Measurements from ENCODE around the gene ASIC3.
A peak's percentile ranks its signal among the peaks of the same experiment; 100 is the strongest.

Gene ASIC3

DNA sequence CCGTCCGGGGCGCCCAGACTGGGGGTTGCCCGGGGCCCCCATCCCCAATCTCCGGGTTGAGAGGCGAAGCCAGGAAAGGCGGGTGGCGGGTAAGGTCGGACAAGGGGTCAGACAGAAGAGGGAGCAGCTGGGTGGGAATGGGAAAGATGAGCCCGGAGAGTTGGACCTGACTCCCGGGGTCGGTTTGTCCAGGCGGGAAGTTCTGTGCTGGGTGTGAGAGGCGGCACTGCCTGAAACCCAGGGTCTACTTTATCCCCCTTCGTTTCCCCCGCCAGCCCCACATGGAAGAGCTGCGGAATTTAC is 11.7 kb downstream of the ASIC3 start:
- H3K4me3 ChIP-seq (ENCODE audit: low read length), result peak overlapping the region; percentile 87
- peaks cover 12% of the 10 kb centered on the region for H3K36me3 ChIP-seq (ENCODE audit: insufficient read depth, low read length)
- no peaks in the 10 kb centered on the region for H3K9me3 ChIP-seq (replicated peaks; ENCODE audit: low read length)
- H3K4me1 ChIP-seq (ENCODE audit: control insufficient read depth, insufficient read depth, low read length), result peaks cover 49% of the 10 kb centered on the region
- H3K4me2 ChIP-seq (ENCODE audit: low read length), result peak overlapping the region; percentile 94
- peak overlapping the region; percentile 82 for H3K9ac ChIP-seq (ENCODE audit: low read depth, low read length)
- no peaks in the 10 kb centered on the region for H3K27me3 ChIP-seq (ENCODE audit: control insufficient read depth, insufficient read depth, low read length)

DNA sequence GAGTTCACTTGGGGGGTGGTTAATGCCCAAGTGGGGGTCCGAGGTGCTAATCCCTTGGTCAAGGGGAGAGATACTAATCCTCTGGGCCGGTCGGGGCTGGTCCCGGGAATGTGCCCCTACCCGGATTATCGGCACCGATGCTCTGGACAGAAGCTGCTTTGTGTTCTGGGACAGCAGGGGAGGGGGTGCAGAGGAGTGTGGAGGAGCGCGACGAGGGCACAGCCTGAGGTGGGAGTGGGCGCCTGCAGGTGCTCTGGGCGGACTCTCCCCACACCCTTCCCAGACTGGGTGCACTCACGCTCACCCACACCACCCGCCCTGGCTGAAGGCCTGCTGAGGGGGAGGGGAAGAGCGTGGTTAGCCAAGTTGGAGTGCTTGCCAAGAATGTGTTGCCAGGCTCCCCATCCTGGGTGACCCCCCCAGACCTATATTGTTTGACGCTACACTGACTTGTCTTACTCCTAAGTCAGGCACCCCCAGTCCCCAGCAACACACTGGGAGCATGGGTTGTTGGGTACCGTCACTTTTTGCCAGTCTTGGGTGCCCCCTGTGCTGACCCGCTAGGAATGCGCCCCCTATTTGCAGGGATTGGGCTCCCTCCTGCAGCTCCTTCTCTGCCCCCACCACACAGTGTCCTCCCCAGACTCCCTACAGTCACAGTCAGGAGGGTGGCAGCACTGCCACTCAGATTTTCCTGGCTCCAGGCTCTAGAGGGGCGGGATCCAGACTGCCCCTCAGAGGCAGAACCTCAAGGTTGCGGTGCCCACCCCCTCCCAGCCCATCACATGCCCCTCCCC is 12.3 kb downstream of the ASIC3 start:
- no peaks in the 10 kb centered on the region for H3K27me3 ChIP-seq (ENCODE audit: control insufficient read depth, insufficient read depth, low read length)
- no peaks in the 10 kb centered on the region for H3K9me3 ChIP-seq (replicated peaks; ENCODE audit: low read length)
- H3K4me3 ChIP-seq (ENCODE audit: low read length), result peak overlapping the region; percentile 87
- H3K36me3 ChIP-seq (ENCODE audit: insufficient read depth, low read length), result peaks cover 17% of the 10 kb centered on the region
- peaks cover 49% of the 10 kb centered on the region for H3K4me1 ChIP-seq (ENCODE audit: control insufficient read depth, insufficient read depth, low read length)
- peak overlapping the region; percentile 94 for H3K4me2 ChIP-seq (ENCODE audit: low read length)
- H3K9ac ChIP-seq (ENCODE audit: low read depth, low read length), result peak overlapping the region; percentile 82

DNA sequence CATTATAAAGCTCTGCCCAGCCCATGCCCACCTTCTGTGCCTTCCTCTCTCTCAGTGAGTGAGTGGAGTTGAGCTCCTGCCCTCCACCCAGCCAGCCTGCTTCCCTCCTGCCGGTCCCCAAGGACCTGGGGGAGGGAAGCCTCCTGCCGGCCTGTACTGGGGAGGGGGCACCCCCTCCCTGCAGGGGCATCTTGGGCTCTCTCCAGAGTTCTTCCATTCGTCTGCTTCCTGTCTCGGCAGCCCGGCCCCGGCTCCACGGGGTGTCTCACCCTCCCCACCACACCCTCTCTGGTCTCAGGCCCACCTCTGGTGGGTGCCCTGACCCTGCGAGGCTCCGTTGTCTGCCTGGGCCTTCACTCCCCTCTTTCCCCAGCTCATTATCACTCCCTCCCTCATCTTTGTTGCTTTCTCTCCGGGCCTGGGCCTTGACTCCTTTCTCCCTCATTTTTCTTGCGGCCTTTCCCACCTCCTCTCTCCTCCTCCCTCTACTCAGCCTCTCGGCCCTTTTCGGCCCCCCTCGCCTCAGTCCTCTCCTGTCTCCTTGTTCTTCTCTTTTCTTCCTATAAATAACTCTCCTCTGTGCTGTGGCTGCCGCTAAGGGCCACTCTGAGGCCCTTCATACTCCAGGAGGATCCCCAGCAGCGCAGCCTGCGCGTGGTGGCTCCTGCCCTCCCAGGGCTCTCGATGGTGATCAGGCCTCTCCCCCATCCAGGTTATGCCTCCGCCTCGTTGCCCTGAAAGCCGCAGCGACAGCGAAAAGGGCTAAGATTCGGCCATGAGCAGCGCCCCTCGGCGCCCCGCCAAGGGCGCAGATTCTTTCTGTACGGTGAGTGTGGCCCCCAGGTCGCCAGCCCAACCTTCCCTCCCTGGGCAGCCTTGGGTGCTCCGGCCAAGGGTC is 13.1 kb downstream of the ASIC3 start:
- H3K9ac ChIP-seq (ENCODE audit: low read depth, low read length), result peak overlapping the region; percentile 82
- H3K4me1 ChIP-seq (ENCODE audit: control insufficient read depth, insufficient read depth, low read length), result peaks cover 49% of the 10 kb centered on the region
- peaks cover 24% of the 10 kb centered on the region for H3K36me3 ChIP-seq (ENCODE audit: insufficient read depth, low read length)

DNA sequence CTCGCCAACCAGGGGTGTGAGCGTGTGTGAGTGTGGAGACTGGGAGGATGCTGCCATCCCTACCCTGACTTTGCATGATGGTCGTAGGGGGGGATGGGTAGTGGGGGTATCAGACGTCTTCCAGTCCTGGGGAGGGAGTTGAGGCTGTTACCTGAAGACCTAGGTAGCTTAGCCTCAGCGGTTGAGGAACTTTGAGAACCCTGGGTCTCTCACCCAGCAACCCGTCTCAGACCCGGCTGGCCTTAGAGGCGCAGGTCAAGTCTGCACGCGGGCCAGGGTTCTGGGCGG is 13.7 kb downstream of the ASIC3 start:
- peak overlapping the region; percentile 87 for H3K4me3 ChIP-seq (ENCODE audit: low read length)
- no peak overlapping the region for H3K9ac ChIP-seq (ENCODE audit: low read depth, low read length)
- H3K9me3 ChIP-seq (replicated peaks; ENCODE audit: low read length), result no peaks in the 10 kb centered on the region
- H3K4me2 ChIP-seq (ENCODE audit: low read length), result peak overlapping the region; percentile 94
- peaks cover 44% of the 10 kb centered on the region for H3K4me1 ChIP-seq (ENCODE audit: control insufficient read depth, insufficient read depth, low read length)
- H3K27me3 ChIP-seq (ENCODE audit: control insufficient read depth, insufficient read depth, low read length), result no peaks in the 10 kb centered on the region
- H3K36me3 ChIP-seq (ENCODE audit: insufficient read depth, low read length), result peaks cover 30% of the 10 kb centered on the region

More for the DNA sequence above, 13.1 kb downstream of the ASIC3 start:
- H3K4me3 ChIP-seq (ENCODE audit: low read length), result peak overlapping the region; percentile 87
- H3K4me2 ChIP-seq (ENCODE audit: low read length), result peak overlapping the region; percentile 94
- no peaks in the 10 kb centered on the region for H3K9me3 ChIP-seq (replicated peaks; ENCODE audit: low read length)
- no peaks in the 10 kb centered on the region for H3K27me3 ChIP-seq (ENCODE audit: control insufficient read depth, insufficient read depth, low read length)

DNA sequence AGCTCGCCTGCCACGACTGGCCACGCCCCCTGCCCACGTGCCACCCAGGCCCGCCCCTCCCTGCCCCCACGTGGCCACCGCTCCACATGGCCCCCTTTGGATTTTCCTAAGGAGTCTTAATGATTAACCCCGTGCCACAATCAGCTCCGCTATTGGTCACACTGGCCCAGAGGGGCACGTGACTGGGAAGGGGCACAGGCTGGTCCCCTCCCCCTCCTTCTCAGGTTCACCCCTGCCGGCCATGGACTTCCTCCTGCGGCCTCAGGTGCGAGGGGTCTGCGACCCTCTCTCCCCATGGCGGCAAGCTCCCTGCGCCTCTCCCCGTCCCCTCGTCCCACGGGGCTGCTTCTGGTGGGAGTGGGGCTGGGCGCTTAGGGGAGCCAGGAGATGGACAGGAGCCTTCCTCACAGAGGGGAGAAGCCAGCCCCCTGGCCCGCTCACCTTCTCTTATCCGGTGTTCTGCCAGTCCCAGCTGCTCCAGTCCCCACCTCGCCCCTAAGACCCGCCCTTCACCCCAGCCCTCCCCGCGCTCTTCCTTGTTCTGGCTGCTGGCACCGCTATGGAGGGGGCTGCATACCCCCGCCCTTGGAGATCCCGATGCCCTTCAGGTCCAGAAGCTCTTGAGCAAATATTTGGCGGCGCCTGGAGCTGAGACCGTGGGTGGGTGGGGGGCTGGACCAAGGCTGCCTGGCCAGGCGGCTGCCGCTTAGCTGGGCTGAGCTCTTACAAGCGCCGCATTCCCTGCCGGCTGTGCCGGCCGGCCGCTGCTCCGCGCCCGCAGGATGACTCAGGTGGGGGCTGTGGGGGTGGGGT is 14.3 kb downstream of the ASIC3 start:
- Histone ChIP-seq H3K4me2 (ENCODE audit: low read length) (peak overlapping the region; percentile 94), H3K9ac (ENCODE audit: low read depth, low read length) (peak overlapping the region; percentile 34), H3K4me1 (ENCODE audit: control insufficient read depth, insufficient read depth, low read length) (peaks cover 46% of the 10 kb centered on the region), H3K36me3 (ENCODE audit: insufficient read depth, low read length) (peaks cover 35% of the 10 kb centered on the region), H3K4me3 (ENCODE audit: low read length) (peak overlapping the region; percentile 87), H3K27me3 (ENCODE audit: control insufficient read depth, insufficient read depth, low read length) (no peaks in the 10 kb centered on the region), H3K9me3 (replicated peaks; ENCODE audit: low read length) (no peaks in the 10 kb centered on the region)

DNA sequence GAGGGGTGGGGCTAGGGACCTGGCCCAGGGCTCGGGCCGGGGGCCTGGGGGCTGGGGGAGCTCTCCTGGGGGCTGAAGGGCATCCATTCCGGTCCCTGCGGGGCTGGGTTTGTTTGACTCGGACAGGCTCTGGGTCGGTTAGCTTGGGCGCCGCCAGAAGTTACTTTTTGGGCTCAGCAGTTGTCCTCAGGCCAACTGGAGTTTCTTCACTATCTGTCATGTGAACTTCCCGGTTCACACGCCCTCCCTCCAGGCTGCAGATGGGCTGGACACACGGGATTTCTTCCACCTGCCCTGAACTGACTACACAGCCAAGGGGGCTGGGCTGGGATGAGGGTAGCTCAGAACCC is 14.9 kb downstream of the ASIC3 start:
- H3K4me1 ChIP-seq (ENCODE audit: control insufficient read depth, insufficient read depth, low read length), result peaks cover 50% of the 10 kb centered on the region
- no peak overlapping the region for H3K9ac ChIP-seq (ENCODE audit: low read depth, low read length)
- H3K36me3 ChIP-seq (ENCODE audit: insufficient read depth, low read length), result peaks cover 41% of the 10 kb centered on the region
- H3K27me3 ChIP-seq (ENCODE audit: control insufficient read depth, insufficient read depth, low read length), result no peaks in the 10 kb centered on the region
- H3K4me3 ChIP-seq (ENCODE audit: low read length), result no peak overlapping the region
- H3K4me2 ChIP-seq (ENCODE audit: low read length), result peak overlapping the region; percentile 50
- no peaks in the 10 kb centered on the region for H3K9me3 ChIP-seq (replicated peaks; ENCODE audit: low read length)

DNA sequence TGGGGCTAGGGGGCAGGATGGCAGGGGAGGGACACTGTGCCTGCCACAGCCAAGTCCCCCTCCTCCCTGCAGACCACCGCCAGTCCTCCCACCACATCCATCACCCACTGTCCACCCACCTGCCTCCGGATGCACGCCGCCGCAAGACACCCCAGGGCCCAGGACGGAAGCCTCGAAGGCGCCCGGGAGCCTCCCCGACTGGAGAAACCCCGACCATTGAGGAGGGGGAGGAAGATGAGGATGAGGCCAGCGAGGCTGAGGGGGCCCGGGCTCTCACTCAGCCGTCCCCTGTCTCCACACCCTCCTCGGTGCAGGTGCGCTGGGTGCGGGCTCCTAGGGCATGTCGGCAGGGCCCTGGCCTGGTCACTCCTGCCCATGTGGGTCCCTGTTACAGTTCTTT is 16.1 kb downstream of the ASIC3 start:
- H3K4me2 ChIP-seq (ENCODE audit: low read length), result no peak overlapping the region
- no peak overlapping the region for H3K4me3 ChIP-seq (ENCODE audit: low read length)
- no peak overlapping the region for H3K9ac ChIP-seq (ENCODE audit: low read depth, low read length)
- no peaks in the 10 kb centered on the region for H3K27me3 ChIP-seq (ENCODE audit: control insufficient read depth, insufficient read depth, low read length)
- H3K36me3 ChIP-seq (ENCODE audit: insufficient read depth, low read length), result peaks cover 51% of the 10 kb centered on the region
- H3K9me3 ChIP-seq (replicated peaks; ENCODE audit: low read length), result no peaks in the 10 kb centered on the region
- H3K4me1 ChIP-seq (ENCODE audit: control insufficient read depth, insufficient read depth, low read length), result peaks cover 39% of the 10 kb centered on the region

DNA sequence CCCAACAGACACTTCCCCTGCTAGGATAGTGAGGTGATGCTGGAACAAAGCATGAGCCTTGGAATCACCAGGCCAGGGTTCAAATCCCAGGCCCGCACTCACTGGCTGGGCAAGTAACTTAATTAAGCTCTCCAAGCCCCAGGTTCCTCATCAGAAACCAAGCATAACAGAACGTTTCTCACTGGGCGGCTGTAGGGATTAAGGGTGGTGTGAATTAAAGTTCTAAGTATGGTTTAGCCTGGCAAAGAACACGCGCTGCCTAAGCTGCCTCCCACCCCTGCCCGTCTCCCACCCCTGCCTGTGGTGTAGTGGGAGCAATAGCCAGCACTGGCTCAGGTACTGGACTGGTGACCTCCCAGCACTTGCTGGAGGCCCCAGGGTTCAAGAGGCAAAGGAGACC is 16.7 kb downstream of the ASIC3 start:
- H3K4me2 ChIP-seq (ENCODE audit: low read length), result no peak overlapping the region
- H3K36me3 ChIP-seq (ENCODE audit: insufficient read depth, low read length), result peaks cover 56% of the 10 kb centered on the region
- H3K4me3 ChIP-seq (ENCODE audit: low read length), result no peak overlapping the region
- H3K9ac ChIP-seq (ENCODE audit: low read depth, low read length), result no peak overlapping the region
- H3K27me3 ChIP-seq (ENCODE audit: control insufficient read depth, insufficient read depth, low read length), result no peaks in the 10 kb centered on the region
- peaks cover 39% of the 10 kb centered on the region for H3K4me1 ChIP-seq (ENCODE audit: control insufficient read depth, insufficient read depth, low read length)
- H3K9me3 ChIP-seq (replicated peaks; ENCODE audit: low read length), result no peaks in the 10 kb centered on the region

DNA sequence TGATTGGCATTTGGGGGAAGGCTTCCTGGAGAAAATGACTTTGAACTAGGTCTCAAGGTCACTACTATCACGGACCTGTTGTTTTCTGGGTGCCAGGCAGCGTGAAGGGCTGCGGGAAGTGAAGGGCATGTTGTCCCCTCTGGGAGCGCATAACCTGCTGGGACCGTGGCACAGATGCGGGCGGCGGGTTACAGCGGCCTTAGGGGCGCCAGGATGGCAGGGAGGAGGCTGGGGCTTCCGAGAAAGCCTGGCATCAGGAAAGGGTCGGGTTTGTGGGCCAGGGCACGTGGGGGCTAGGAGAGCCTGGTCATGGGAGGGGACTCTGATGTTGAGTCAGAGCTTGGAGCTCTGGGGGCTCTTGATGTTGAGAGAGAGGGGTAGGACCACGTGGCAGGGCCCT is 17.2 kb downstream of the ASIC3 start:
- Histone ChIP-seq H3K4me3 (ENCODE audit: low read length) (no peak overlapping the region), H3K4me2 (ENCODE audit: low read length) (no peak overlapping the region), H3K4me1 (ENCODE audit: control insufficient read depth, insufficient read depth, low read length) (peaks cover 39% of the 10 kb centered on the region), H3K36me3 (ENCODE audit: insufficient read depth, low read length) (peaks cover 60% of the 10 kb centered on the region), H3K9me3 (replicated peaks; ENCODE audit: low read length) (no peaks in the 10 kb centered on the region), H3K9ac (ENCODE audit: low read depth, low read length) (no peak overlapping the region), H3K27me3 (ENCODE audit: control insufficient read depth, insufficient read depth, low read length) (no peaks in the 10 kb centered on the region)

DNA sequence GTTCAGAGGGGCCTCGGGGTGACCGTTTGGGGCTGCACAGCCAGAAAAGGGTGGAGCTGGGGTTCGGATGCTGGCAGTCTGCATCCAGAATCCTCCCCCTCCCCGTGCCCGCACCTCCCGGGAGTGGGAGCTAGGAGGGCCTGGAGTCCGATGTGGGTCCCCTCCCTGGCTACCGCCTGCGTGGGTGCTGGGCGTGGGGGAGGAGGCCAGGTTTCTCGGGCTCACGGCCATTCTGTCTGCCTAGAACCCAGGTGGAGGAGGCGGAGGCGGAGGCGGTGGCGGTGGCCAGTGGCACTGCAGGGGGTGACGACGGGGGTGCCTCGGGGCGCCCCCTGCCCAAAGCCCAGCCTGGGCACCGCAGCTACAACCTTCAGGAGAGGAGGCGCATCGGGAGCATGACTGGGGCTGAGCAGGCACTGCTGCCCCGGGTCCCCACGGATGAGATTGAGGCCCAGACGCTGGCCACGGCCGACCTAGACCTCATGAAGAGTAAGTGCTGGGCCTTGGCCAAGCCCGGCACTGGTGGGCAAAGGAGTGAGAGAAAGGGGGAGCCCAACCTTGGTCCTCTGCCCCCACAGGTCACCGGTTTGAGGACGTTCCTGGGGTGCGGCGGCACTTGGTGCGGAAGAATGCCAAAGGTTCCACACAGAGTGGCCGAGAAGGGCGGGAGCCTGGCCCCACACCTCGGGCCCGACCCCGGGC is 18.1 kb downstream of the ASIC3 start:
- Histone ChIP-seq H3K4me1 (ENCODE audit: control insufficient read depth, insufficient read depth, low read length) (peaks cover 30% of the 10 kb centered on the region), H3K4me2 (ENCODE audit: low read length) (no peak overlapping the region), H3K4me3 (ENCODE audit: low read length) (no peak overlapping the region), H3K27me3 (ENCODE audit: control insufficient read depth, insufficient read depth, low read length) (no peaks in the 10 kb centered on the region), H3K36me3 (ENCODE audit: insufficient read depth, low read length) (peaks cover 66% of the 10 kb centered on the region), H3K9me3 (replicated peaks; ENCODE audit: low read length) (no peaks in the 10 kb centered on the region), H3K9ac (ENCODE audit: low read depth, low read length) (no peak overlapping the region)

Measured in skeletal muscle satellite cell (primary cell).